ENCODE results near the gene SSH2.
A peak's percentile ranks its signal among the peaks of the same experiment; 100 is the strongest.

The SSH2 gene

GRCh38 chr17:29591146-29591736 is 338.8 kb downstream of the SSH2 start (continued):
- TF ChIP-seq ZNF48 (tag by site-specific recombination; IDR thresholded peaks at IDR 0.05) = no peak
- no peak for TF ChIP-seq OSR2 (tag by site-specific recombination; IDR thresholded peaks at IDR 0.05)
- TF ChIP-seq KLF10 (tag by site-specific recombination; IDR thresholded peaks at IDR 0.05) = peak; percentile 21; the same call in 1 of the 2 replicates
- TF ChIP-seq ZNF266 (tag by site-specific recombination; IDR thresholded peaks at IDR 0.05; ENCODE audit: low read depth) = no peak
- TF ChIP-seq RBAK (tag by site-specific recombination; IDR thresholded peaks at IDR 0.05) = no peak
- TF ChIP-seq ZNF133 (tag by site-specific recombination; IDR thresholded peaks at IDR 0.05) = no peak
- TF ChIP-seq HOXD13 (CRISPR knock-in tag; IDR thresholded peaks at IDR 0.05; ENCODE audit: borderline replicate concordance) = no peak
- TF ChIP-seq ZNF560 (tag by site-specific recombination; IDR thresholded peaks at IDR 0.05; ENCODE audit: borderline replicate concordance) = no peak
- no peak for TF ChIP-seq ZNF18 (tag by site-specific recombination; IDR thresholded peaks at IDR 0.05)
- TF ChIP-seq KLF17 (tag by site-specific recombination; IDR thresholded peaks at IDR 0.05) = no peak
- no peak for TF ChIP-seq PATZ1 (tag by site-specific recombination; IDR thresholded peaks at IDR 0.05)
- no peak for TF ChIP-seq ZBTB49 (tag by site-specific recombination; IDR thresholded peaks at IDR 0.05; ENCODE audit: low read depth)
- no peak for TF ChIP-seq ZFP69B (tag by site-specific recombination; IDR thresholded peaks at IDR 0.05)
- no peak for TF ChIP-seq TCF7L2 (IDR thresholded peaks at IDR 0.05; ENCODE audit: borderline replicate concordance, low read depth, low read length)
- TF ChIP-seq WT1 (tag by site-specific recombination; IDR thresholded peaks at IDR 0.05) = peak; percentile 14
- TF ChIP-seq ZNF561 (tag by site-specific recombination; IDR thresholded peaks at IDR 0.05; ENCODE audit: borderline replicate concordance) = no peak
- no peak for TF ChIP-seq ZNF514 (tag by site-specific recombination; IDR thresholded peaks at IDR 0.05)
- TF ChIP-seq AEBP2 (tag by site-specific recombination; IDR thresholded peaks at IDR 0.05; ENCODE audit: borderline replicate concordance) = no peak
- no peak for TF ChIP-seq ZNF488 (tag by site-specific recombination; IDR thresholded peaks at IDR 0.05)
- TF ChIP-seq GLI2 (tag by site-specific recombination; IDR thresholded peaks at IDR 0.05; ENCODE audit: borderline replicate concordance, low read depth) = no peak
- no peak for TF ChIP-seq ZNF792 (tag by site-specific recombination; IDR thresholded peaks at IDR 0.05)
- no peak for TF ChIP-seq ZNF530 (tag by site-specific recombination; IDR thresholded peaks at IDR 0.05; ENCODE audit: low read depth)
- TF ChIP-seq SALL2 (tag by site-specific recombination; IDR thresholded peaks at IDR 0.05; ENCODE audit: borderline replicate concordance) = no peak
- TF ChIP-seq ZNF202 (tag by site-specific recombination; IDR thresholded peaks at IDR 0.05; ENCODE audit: borderline replicate concordance) = no peak
- no peak for TF ChIP-seq MEIS1 (CRISPR knock-in tag; IDR thresholded peaks at IDR 0.05; ENCODE audit: borderline replicate concordance)
- TF ChIP-seq ZNF223 (tag by site-specific recombination; IDR thresholded peaks at IDR 0.05) = no peak
- TF ChIP-seq ZNF747 (tag by site-specific recombination; IDR thresholded peaks at IDR 0.05) = no peak
- TF ChIP-seq KLF9 (tag by site-specific recombination; IDR thresholded peaks at IDR 0.05; ENCODE audit: low read depth) = peak; percentile 77
- no peak for TF ChIP-seq ZNF274 (IDR thresholded peaks at IDR 0.05; ENCODE audit: low read length)
- TF ChIP-seq ZNF274 (tag by site-specific recombination; IDR thresholded peaks at IDR 0.05; ENCODE audit: borderline replicate concordance) = no peak
- TF ChIP-seq KLF16 (tag by site-specific recombination; IDR thresholded peaks at IDR 0.05) = peak; percentile 13; the same call in 1 of the 2 replicates
- TF ChIP-seq ZNF521 (tag by site-specific recombination; IDR thresholded peaks at IDR 0.05) = no peak
- 0 out of 2 replicates have a peak, but pooled peaks have one; percentile 21 for TF ChIP-seq ZNF24 (tag by site-specific recombination; IDR thresholded peaks at IDR 0.05)

All from HEK293 (cell line).